Lower lobe of right lung (tissue), 2 donors: ENCODE data around the gene MAN2A2. TPM values are rescaled to one million over a fixed set of nuclear protein-coding genes. Genes with fewer than 3 reads are reported as not detected.

Experiments used
- ATAC-seq, 2 donors: fragments of 200-7000 bp; cut with Tn5 transposase; one replicate each; pipeline ENCODE4 v1.9.1; 2020 to 2022; ENCODE audit warnings: mild to moderate bottlenecking in 2 of 2, moderate library complexity in 2 of 2
- DNase-seq: peaks from one replicate; pipeline ENCODE4 v3.0.0-alpha.2; 2020
- H3K27ac ChIP-seq: fragments of 200-600 bp; one replicate; pipeline ENCODE4 v1.8.0; 2022
- H3K27me3 ChIP-seq: fragments of 200-600 bp; one replicate; pipeline ENCODE4 v1.8.0; 2022; ENCODE audit warnings: low read depth
- H3K36me3 ChIP-seq: fragments of 200-600 bp; one replicate; pipeline ENCODE4 v1.8.0; 2022; ENCODE audit warnings: mild to moderate bottlenecking
- H3K4me1 ChIP-seq: fragments of 200-600 bp; one replicate; pipeline ENCODE4 v1.8.0; 2022
- H3K4me3 ChIP-seq: fragments of 200-600 bp; one replicate; pipeline ENCODE4 v1.8.0; 2022; ENCODE audit warnings: mild to moderate bottlenecking
- H3K9me3 ChIP-seq: fragments of 200-600 bp; one replicate; pipeline ENCODE4 v1.8.0; 2022
- CTCF ChIP-seq: fragments of 200-600 bp; IDR thresholded peaks from one replicate; pipeline ENCODE4 v1.8.0; 2022; ENCODE audit warnings: antibody characterized with exemption, mild to moderate bottlenecking
- intact Hi-C: fragments of 100-400 bp; cut with DNase I; formaldehyde crosslinking; loops from one replicate; pipeline ENCODE4 v1.11.0; 2022
- total RNA-seq: library from RNA; stranded (reverse); fragmentation: NEBNext Ultra II Directional; extraction: Animal tissue kit (Norgen Biotek cat#: 25700); gene quantifications from one replicate; pipeline ENCODE4 v1.2.1, GENCODE V29; 2021
- donor health status: DM: no; HTN: yes; CAD: no; lungs with severe emphysema.

The MAN2A2 gene
- total RNA-seq, 1 donor from 2014 or later: 96.9 TPM

- H3K27ac ChIP-seq: no peak overlapping the region
- intact Hi-C loops: no loop called here
- H3K27me3 ChIP-seq: no peaks in the 10 kb centered on the region
- peaks cover 8% of the 10 kb centered on the region for H3K4me1 ChIP-seq
- H3K4me3 ChIP-seq: no peak overlapping the region
- H3K9me3 ChIP-seq: no peaks in the 10 kb centered on the region
- H3K36me3 ChIP-seq: peaks cover 87% of the 10 kb centered on the region
- no peak for TF ChIP-seq CTCF
- no peak for DNase-seq
- ATAC-seq: no peak
Measured at GRCh38 chr15:90941038-90941437, 37.9 kb downstream of the MAN2A2 start.

GRCh38 chr15:90942354-90943120 lies 39.4 kb downstream of the MAN2A2 start:
- no peaks in the 10 kb centered on the region for H3K4me1 ChIP-seq
- H3K4me3 ChIP-seq: no peak overlapping the region
- peaks cover 99% of the 10 kb centered on the region for H3K36me3 ChIP-seq
- intact Hi-C loops: no loop called here
- TF ChIP-seq CTCF: no peak
- no peak overlapping the region for H3K27ac ChIP-seq
- no peaks in the 10 kb centered on the region for H3K9me3 ChIP-seq
- H3K27me3 ChIP-seq: no peaks in the 10 kb centered on the region
- no peak for ATAC-seq
- no peak for DNase-seq

- Histone ChIP-seq H3K27ac (no peak overlapping the region), H3K4me1 (no peaks in the 10 kb centered on the region), H3K4me3 (no peak overlapping the region), H3K9me3 (no peaks in the 10 kb centered on the region), H3K36me3 (peaks cover 99% of the 10 kb centered on the region), H3K27me3 (no peaks in the 10 kb centered on the region)
- intact Hi-C loops: no loop called here
- ATAC-seq (no peak), DNase-seq (no peak)
- no peak for TF ChIP-seq CTCF
Measured at GRCh38 chr15:90945091-90945490, 42.0 kb downstream of the MAN2A2 start.

- TF ChIP-seq CTCF: no peak
- no peak for DNase-seq
- Histone ChIP-seq H3K27ac (no peak overlapping the region), H3K4me1 (no peaks in the 10 kb centered on the region), H3K36me3 (peaks cover 99% of the 10 kb centered on the region), H3K9me3 (no peaks in the 10 kb centered on the region), H3K27me3 (no peaks in the 10 kb centered on the region), H3K4me3 (no peak overlapping the region)
- ATAC-seq: no peak
- intact Hi-C loops: no loop called here
Measured at GRCh38 chr15:90946538-90946937, 43.4 kb downstream of the MAN2A2 start.

- intact Hi-C loops: no loop called here
- no peaks in the 10 kb centered on the region for H3K9me3 ChIP-seq
- no peak overlapping the region for H3K4me3 ChIP-seq
- peaks cover 99% of the 10 kb centered on the region for H3K36me3 ChIP-seq
- no peak for TF ChIP-seq CTCF
- ATAC-seq (no peak), DNase-seq (no peak)
- no peaks in the 10 kb centered on the region for H3K27me3 ChIP-seq
- H3K27ac ChIP-seq: no peak overlapping the region
- no peaks in the 10 kb centered on the region for H3K4me1 ChIP-seq
Measured at GRCh38 chr15:90946941-90947576, 44.0 kb downstream of the MAN2A2 start.
